Measurements from ENCODE around the gene SOWAHA.

The SOWAHA gene

GRCh38 chr5:132772291-132773070 lies 40.6 kb upstream of the SOWAHA start:
- no peak for DNase-seq (ENCODE audit: low read depth)
- no peak overlapping the region for H3K4me3 ChIP-seq (ENCODE audit: low read depth, low read length)
- TF ChIP-seq POLR2A (IDR thresholded peaks at IDR 0.05; ENCODE audit: extremely low read depth, insufficient read length) = no peak
- TF ChIP-seq MAX (IDR thresholded peaks at IDR 0.05; ENCODE audit: low read depth, low read length) = no peak
- no peak for TF ChIP-seq MYC (IDR thresholded peaks at IDR 0.05; ENCODE audit: low read depth, low read length)
- TF ChIP-seq CTCF (IDR thresholded peaks at IDR 0.05; ENCODE audit: low read depth, low read length) = no peak

- no peak for DNase-seq (ENCODE audit: low read depth)
- TF ChIP-seq POLR2A (IDR thresholded peaks at IDR 0.05; ENCODE audit: extremely low read depth, insufficient read length) = no peak
- TF ChIP-seq MYC (IDR thresholded peaks at IDR 0.05; ENCODE audit: low read depth, low read length) = no peak
- TF ChIP-seq CTCF (IDR thresholded peaks at IDR 0.05; ENCODE audit: low read depth, low read length) = no peak
- TF ChIP-seq MAX (IDR thresholded peaks at IDR 0.05; ENCODE audit: low read depth, low read length) = no peak
- H3K4me3 ChIP-seq (ENCODE audit: low read depth, low read length) = no peak overlapping the region
Observed at GRCh38 chr5:132773114-132773513, 40.0 kb upstream of the SOWAHA start.

GRCh38 chr5:132773601-132774355 lies 39.3 kb upstream of the SOWAHA start:
- no peak for TF ChIP-seq CTCF (IDR thresholded peaks at IDR 0.05; ENCODE audit: low read depth, low read length)
- TF ChIP-seq MYC (IDR thresholded peaks at IDR 0.05; ENCODE audit: low read depth, low read length) = no peak
- TF ChIP-seq POLR2A (IDR thresholded peaks at IDR 0.05; ENCODE audit: extremely low read depth, insufficient read length) = no peak
- no peak for TF ChIP-seq MAX (IDR thresholded peaks at IDR 0.05; ENCODE audit: low read depth, low read length)
- H3K4me3 ChIP-seq (ENCODE audit: low read depth, low read length) = no peak overlapping the region
- no peak for DNase-seq (ENCODE audit: low read depth)

- no peak overlapping the region for H3K4me3 ChIP-seq (ENCODE audit: low read depth, low read length)
- TF ChIP-seq MYC (IDR thresholded peaks at IDR 0.05; ENCODE audit: low read depth, low read length) (no peak), MAX (IDR thresholded peaks at IDR 0.05; ENCODE audit: low read depth, low read length) (no peak), CTCF (IDR thresholded peaks at IDR 0.05; ENCODE audit: low read depth, low read length) (no peak)
- no peak for DNase-seq (ENCODE audit: low read depth)
Observed at GRCh38 chr5:132774406-132774805, 38.7 kb upstream of the SOWAHA start.

GRCh38 chr5:132774896-132775295 lies 38.2 kb upstream of the SOWAHA start:
- DNase-seq (ENCODE audit: low read depth) = no peak
- TF ChIP-seq POLR2A (IDR thresholded peaks at IDR 0.05; ENCODE audit: extremely low read depth, insufficient read length) (no peak), MYC (IDR thresholded peaks at IDR 0.05; ENCODE audit: low read depth, low read length) (no peak), CTCF (IDR thresholded peaks at IDR 0.05; ENCODE audit: low read depth, low read length) (no peak), MAX (IDR thresholded peaks at IDR 0.05; ENCODE audit: low read depth, low read length) (no peak)
- H3K4me3 ChIP-seq (ENCODE audit: low read depth, low read length) = no peak overlapping the region

All from NB4 (cell line).